SU-DHL-6 (cell line): ENCODE measurements around the gene ATG10.

ENCODE experiments used
- H2AFZ ChIP-seq: fragments of 200-600 bp; sonication (generic); 2 replicates; pipeline ENCODE4 v1.6.1; 2014; ENCODE audit warnings: low read depth, mild to moderate bottlenecking, moderate library complexity, mixed read lengths, antibody characterized with exemption, low read length; ENCODE audit not compliant: severe bottlenecking
- H3F3A ChIP-seq: fragments of 200-600 bp; shearing (Covaris generic); 2 replicates; pipeline ENCODE4 v1.6.0; 2016; ENCODE audit warnings: antibody characterized with exemption, mild to moderate bottlenecking; ENCODE audit not compliant: insufficient read depth
- H3K27ac ChIP-seq: fragments of 200-600 bp; sonication (generic); 2 replicates; pipeline ENCODE4 v1.5.1; 2016; ENCODE audit warnings: low read depth, mild to moderate bottlenecking, low read length, moderate library complexity, mixed read lengths
- H3K27me3 ChIP-seq: fragments of 200-600 bp; sonication (generic), shearing (Covaris generic); 2 replicates; pipeline ENCODE4 v1.6.0; 2014; ENCODE audit warnings: mild to moderate bottlenecking, low read length
- H3K36me3 ChIP-seq: fragments of 200-600 bp; sonication (generic); 2 replicates; pipeline ENCODE4 v1.6.1; 2014; ENCODE audit warnings: mild to moderate bottlenecking, low read length, mixed read lengths
- H3K4me2 ChIP-seq: fragments of 300-600, 200-600 bp; shearing (Covaris generic), sonication (generic); 2 replicates; pipeline ENCODE4 v1.6.0; 2014; ENCODE audit warnings: low read length, low read depth, mild to moderate bottlenecking; ENCODE audit not compliant: poor library complexity, severe bottlenecking
- H3K4me3 ChIP-seq: fragments of 200-600 bp; sonication (generic); 2 replicates; pipeline ENCODE4 v1.5.1; 2014; ENCODE audit warnings: antibody characterized with exemption, low read length, mild to moderate bottlenecking, mixed read lengths; ENCODE audit not compliant: insufficient read depth, poor library complexity, severe bottlenecking
- H3K79me2 ChIP-seq: fragments of 200-600 bp; sonication (generic); 2 replicates; pipeline ENCODE4 v1.6.1; 2014; ENCODE audit warnings: mild to moderate bottlenecking, low read length, moderate library complexity; ENCODE audit not compliant: insufficient read depth
- H3K9ac ChIP-seq: fragments of 200-600 bp; sonication (generic); 2 replicates; pipeline ENCODE4 v1.7.0; 2014; ENCODE audit warnings: mild to moderate bottlenecking, low read length
- H3K9me2 ChIP-seq: fragments of 200-600 bp; sonication (generic); replicated peaks from 2 replicates; pipeline ENCODE4 v1.6.1; 2014; ENCODE audit warnings: low read length; ENCODE audit not compliant: insufficient read depth
- H3K9me3 ChIP-seq: fragments of 200-600 bp; sonication (generic); 2 replicates; pipeline ENCODE4 v1.6.1; 2014; ENCODE audit warnings: low read length, mixed read lengths; ENCODE audit not compliant: insufficient read depth
- H4K20me1 ChIP-seq: fragments of 200-600 bp; sonication (generic); 2 replicates; pipeline ENCODE4 v1.6.1; 2014; ENCODE audit warnings: low read depth, mild to moderate bottlenecking, antibody characterized with exemption, low read length, moderate library complexity, mixed read lengths
- EZH2phosphoT487 ChIP-seq: fragments of 200-600 bp; sonication (generic), shearing (Covaris generic); conservative IDR thresholded peaks from 2 replicates; pipeline ENCODE4 v1.6.1; 2018; ENCODE audit warnings: mild to moderate bottlenecking, antibody characterized with exemption, low read length, moderate library complexity, mixed read lengths
- TF ChIP-seq, protein P1 (sequence below): fragments of 200-600 bp; sonication (generic); IDR thresholded peaks from one replicate; pipeline ENCODE4 v1.5.1; 2017; ENCODE audit warnings: antibody characterized with exemption, mild to moderate bottlenecking, low read length, moderate library complexity; ENCODE audit not compliant: insufficient read depth, poor library complexity, severe bottlenecking

The ATG10 gene

DNA sequence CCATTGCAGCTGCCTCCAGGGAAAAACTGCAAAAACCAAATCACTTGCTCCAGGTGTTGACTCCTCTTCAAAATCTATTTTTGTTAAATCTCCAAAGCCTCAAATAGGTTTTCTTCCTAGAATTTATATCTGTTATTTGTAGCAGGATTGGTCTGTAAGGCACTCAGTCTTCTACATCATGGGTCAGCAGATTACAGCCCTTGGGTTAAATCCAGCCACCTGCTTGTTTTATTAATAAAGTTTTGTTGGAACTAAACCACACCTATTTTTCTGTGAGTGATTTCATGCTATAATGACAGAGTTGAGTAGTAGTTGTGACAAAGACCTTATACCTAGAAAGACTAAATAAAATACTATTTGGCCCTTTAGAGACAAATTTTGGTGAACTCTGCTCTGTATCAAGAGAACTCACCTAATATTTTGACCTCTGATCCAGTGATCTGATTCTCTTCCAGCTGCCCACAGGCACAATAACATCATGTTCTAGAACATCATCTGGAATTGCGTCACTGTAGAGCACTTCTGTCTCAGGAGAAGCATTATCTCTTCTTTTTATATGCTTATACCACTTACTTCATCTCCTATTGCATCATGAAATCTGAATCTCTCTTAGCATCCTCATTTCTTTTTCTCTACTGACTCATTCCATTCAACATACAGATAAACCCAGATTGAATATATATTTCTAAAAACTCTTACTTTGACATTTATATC, 176.2 kb downstream of the ATG10 start:
- Histone ChIP-seq H2AFZ (no peak overlapping the region), H3K9me2 (no peaks in the 10 kb centered on the region), H3K4me2 (no peak overlapping the region), H3K27me3 (no peaks in the 10 kb centered on the region), H3K9ac (no peak overlapping the region), H3K4me3 (no peak overlapping the region), H3F3A (no peaks in the 10 kb centered on the region), H3K27ac (no peak overlapping the region), H3K9me3 (no peaks in the 10 kb centered on the region), H3K79me2 (no peaks in the 10 kb centered on the region), H3K36me3 (no peaks in the 10 kb centered on the region), H4K20me1 (no peaks in the 10 kb centered on the region)
- TF ChIP-seq, protein P1, sequence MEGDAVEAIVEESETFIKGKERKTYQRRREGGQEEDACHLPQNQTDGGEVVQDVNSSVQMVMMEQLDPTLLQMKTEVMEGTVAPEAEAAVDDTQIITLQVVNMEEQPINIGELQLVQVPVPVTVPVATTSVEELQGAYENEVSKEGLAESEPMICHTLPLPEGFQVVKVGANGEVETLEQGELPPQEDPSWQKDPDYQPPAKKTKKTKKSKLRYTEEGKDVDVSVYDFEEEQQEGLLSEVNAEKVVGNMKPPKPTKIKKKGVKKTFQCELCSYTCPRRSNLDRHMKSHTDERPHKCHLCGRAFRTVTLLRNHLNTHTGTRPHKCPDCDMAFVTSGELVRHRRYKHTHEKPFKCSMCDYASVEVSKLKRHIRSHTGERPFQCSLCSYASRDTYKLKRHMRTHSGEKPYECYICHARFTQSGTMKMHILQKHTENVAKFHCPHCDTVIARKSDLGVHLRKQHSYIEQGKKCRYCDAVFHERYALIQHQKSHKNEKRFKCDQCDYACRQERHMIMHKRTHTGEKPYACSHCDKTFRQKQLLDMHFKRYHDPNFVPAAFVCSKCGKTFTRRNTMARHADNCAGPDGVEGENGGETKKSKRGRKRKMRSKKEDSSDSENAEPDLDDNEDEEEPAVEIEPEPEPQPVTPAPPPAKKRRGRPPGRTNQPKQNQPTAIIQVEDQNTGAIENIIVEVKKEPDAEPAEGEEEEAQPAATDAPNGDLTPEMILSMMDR = no peak

DNA sequence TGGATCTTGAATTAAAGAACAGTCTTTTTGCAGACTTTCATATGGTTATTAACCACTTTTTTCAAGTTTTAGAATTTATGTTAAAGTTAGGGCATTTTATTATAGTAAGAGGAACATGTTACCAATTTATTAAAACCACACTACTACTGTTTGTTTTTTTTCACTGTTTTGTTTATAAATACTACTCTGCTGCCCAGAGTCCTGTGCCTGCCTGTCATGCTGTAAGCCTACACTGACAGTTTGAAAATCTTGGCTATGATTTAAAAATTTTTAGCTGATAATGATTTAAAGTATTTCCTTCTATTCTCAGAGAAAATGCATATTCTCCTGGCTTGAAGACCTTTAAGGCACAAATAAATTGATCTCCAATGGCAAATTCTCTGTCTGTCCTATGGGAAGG, 177.6 kb downstream of the ATG10 start:
- Histone ChIP-seq H4K20me1 (no peaks in the 10 kb centered on the region), H3K36me3 (no peaks in the 10 kb centered on the region), H2AFZ (no peak overlapping the region), H3F3A (no peaks in the 10 kb centered on the region), H3K4me2 (no peak overlapping the region), H3K9me2 (no peaks in the 10 kb centered on the region), H3K9ac (no peak overlapping the region), H3K9me3 (no peaks in the 10 kb centered on the region), H3K27ac (no peak overlapping the region), H3K79me2 (no peaks in the 10 kb centered on the region), H3K4me3 (no peak overlapping the region), H3K27me3 (no peaks in the 10 kb centered on the region)
- TF ChIP-seq, protein P1 = no peak
- TF ChIP-seq EZH2phosphoT487 = no peak

DNA sequence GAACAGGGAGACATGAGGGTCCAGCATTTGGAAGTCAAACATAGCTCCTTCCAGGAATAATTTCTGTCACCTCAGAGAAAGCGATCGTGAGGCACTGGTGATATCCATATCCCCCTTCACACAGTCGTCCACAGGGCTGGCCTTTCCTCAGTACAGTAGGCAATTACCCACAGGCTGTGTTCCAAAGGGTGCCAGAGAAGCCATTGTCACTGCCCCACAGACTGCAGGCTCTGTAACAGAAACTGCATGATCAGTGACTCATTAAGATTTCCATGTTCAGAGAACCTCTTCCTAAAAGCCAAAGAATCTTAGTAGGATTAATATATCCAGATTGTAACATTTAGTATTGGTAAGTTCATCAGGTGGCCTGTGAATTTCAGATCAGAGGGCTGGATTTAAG, 178.7 kb downstream of the ATG10 start:
- Histone ChIP-seq H3K27ac (no peak overlapping the region), H3K9me2 (no peaks in the 10 kb centered on the region), H3K79me2 (no peaks in the 10 kb centered on the region), H2AFZ (no peak overlapping the region), H3K9me3 (no peaks in the 10 kb centered on the region), H3F3A (no peaks in the 10 kb centered on the region), H3K4me3 (no peak overlapping the region), H3K27me3 (no peaks in the 10 kb centered on the region), H3K4me2 (no peak overlapping the region), H3K36me3 (no peaks in the 10 kb centered on the region), H3K9ac (no peak overlapping the region), H4K20me1 (no peaks in the 10 kb centered on the region)
- no peak for TF ChIP-seq EZH2phosphoT487
- TF ChIP-seq, protein P1 = no peak
